Activated gamma-delta T cell treated with anti-CD3 and anti-CD28 coated beads, Interleukin-2, amount 50 U/mL, for 16 hours (primary cell): ENCODE results near the gene MGAM2.

Experiments
- DNase-seq: peaks from one replicate; pipeline ENCODE4 v3.0.0-alpha.2; 2020; ENCODE audit warnings: low read depth

MGAM2 gene

GRCh38 chr7:142120524-142120923, 9.0 kb downstream of the MGAM2 start:
- DNase-seq: no peak

- DNase-seq: no peak
Measured at GRCh38 chr7:142123184-142123583, 11.7 kb downstream of the MGAM2 start.

- no peak for DNase-seq
Measured at GRCh38 chr7:142125256-142125955, 13.9 kb downstream of the MGAM2 start.

- no peak for DNase-seq
Measured at GRCh38 chr7:142130267-142130666, 18.7 kb downstream of the MGAM2 start.

- DNase-seq: no peak
Measured at GRCh38 chr7:142131439-142132185, 20.1 kb downstream of the MGAM2 start.

GRCh38 chr7:142133731-142134148, 22.2 kb downstream of the MGAM2 start:
- DNase-seq: no peak

- DNase-seq: no peak
Measured at GRCh38 chr7:142134909-142135308, 23.4 kb downstream of the MGAM2 start.

- no peak for DNase-seq
Measured at GRCh38 chr7:142138996-142139395, 27.5 kb downstream of the MGAM2 start.

GRCh38 chr7:142139597-142140400, 28.3 kb downstream of the MGAM2 start:
- no peak for DNase-seq

GRCh38 chr7:142140401-142140959, 29.0 kb downstream of the MGAM2 start:
- DNase-seq: no peak

GRCh38 chr7:142142702-142143101, 31.2 kb downstream of the MGAM2 start:
- no peak for DNase-seq

- no peak for DNase-seq
Measured at GRCh38 chr7:142146124-142146523, 34.6 kb downstream of the MGAM2 start.

GRCh38 chr7:142150356-142150755, 38.8 kb downstream of the MGAM2 start:
- no peak for DNase-seq

GRCh38 chr7:142150869-142151268, 39.4 kb downstream of the MGAM2 start:
- no peak for DNase-seq

- no peak for DNase-seq
Measured at GRCh38 chr7:142152076-142152475, 40.6 kb downstream of the MGAM2 start.

GRCh38 chr7:142153400-142153799, 41.9 kb downstream of the MGAM2 start:
- DNase-seq: no peak

- no peak for DNase-seq
Measured at GRCh38 chr7:142158736-142159496, 47.4 kb downstream of the MGAM2 start.

- no peak for DNase-seq
Measured at GRCh38 chr7:142161921-142162320, 50.4 kb downstream of the MGAM2 start.

GRCh38 chr7:142168746-142169145, 57.2 kb downstream of the MGAM2 start:
- no peak for DNase-seq

- no peak for DNase-seq
Measured at GRCh38 chr7:142172932-142173331, 61.4 kb downstream of the MGAM2 start.

- DNase-seq: no peak
Measured at GRCh38 chr7:142174441-142174840, 62.9 kb downstream of the MGAM2 start.

- no peak for DNase-seq
Measured at GRCh38 chr7:142175594-142175993, 64.1 kb downstream of the MGAM2 start.
